Right cardiac atrium (tissue), 5 donors: Measurements from ENCODE around the gene REPS1. TPM values are rescaled to one million over a fixed set of nuclear protein-coding genes. Genes with fewer than 3 reads are reported as not detected.

Source experiments
- polyA plus RNA-seq: library from polyadenylated mRNA; stranded (reverse); fragments of 200-250 nt; gene quantifications from one replicate; pipeline ENCODE4 v1.2.3, GENCODE V29; 2013
- total RNA-seq, 4 donors: library from RNA; stranded (reverse); fragmentation: NEBNext Ultra II Directional; extraction: Animal tissue kit (Norgen Biotek cat#: 25700); gene quantifications; one replicate each; pipeline ENCODE4 v1.2.1, GENCODE V29; 2021
- donor health status: healthy with polysubstance abuse.
- donor health status: DM: no; HTN: yes; CAD: no.
- donor health status: DM: no; HTN: no; CAD: no.
- donor health status: DM: no; HTN: yes; CAD: no; lungs with severe emphysema.
- donor health status: DM: yes; HTN: yes; CAD: no.

The REPS1 gene
- total and polyA plus RNA-seq, 5 donors: 18.1 to 40.9 (median 36.5) TPM

Other genes starting within 250 kb of the REPS1 start
- gene CCDC28A, start 214.5 kb downstream of the REPS1 start, total RNA-seq: 10 to 100 TPM in 1 of 4 donors, 1 to 10 TPM in 3; 6.7 to 11.6 (median 9.7) TPM
- 13.4 TPM for gene CCDC28A, start 214.5 kb downstream of the REPS1 start, polyA plus RNA-seq
- 1 to 10 TPM in 2 of 4 donors, under 1 TPM in 2; 0.41 to 2.8 (median 0.75) TPM for gene ECT2L, start 192.2 kb downstream of the REPS1 start, total RNA-seq
- 0.23 TPM for gene ECT2L, start 192.2 kb downstream of the REPS1 start, polyA plus RNA-seq
- 1 to 10 TPM; 4.5 to 8.0 (median 7.6) TPM for gene ABRACL, start 40.5 kb upstream of the REPS1 start, total RNA-seq
- gene ABRACL, start 40.5 kb upstream of the REPS1 start, polyA plus RNA-seq: 11.0 TPM
- 10 to 100 TPM; 43.7 to 50.9 (median 48.1) TPM for gene HECA, start 146.8 kb upstream of the REPS1 start, total RNA-seq
- 19.4 TPM for gene HECA, start 146.8 kb upstream of the REPS1 start, polyA plus RNA-seq